Tibial nerve (tissue), 4 donors: ENCODE results near the gene MUL1.

ENCODE experiments used
- EP300 ChIP-seq, 2 donors: sonication (generic); formaldehyde crosslinking; IDR thresholded peaks; one replicate each; pipeline ENCODE4 v1.6.1; 2017; ENCODE audit warnings: antibody characterized with exemption in 2 of 2, mild to moderate bottlenecking in 1 of 2
- POLR2A ChIP-seq, 2 donors: fragments of 450-650 bp; IDR thresholded peaks; one replicate each; pipeline ENCODE4 v1.6.1; 2017; ENCODE audit warnings: antibody characterized with exemption in 2 of 2, mild to moderate bottlenecking in 2 of 2, moderate library complexity in 2 of 2
- TF ChIP-seq, protein P1 (sequence below), 5 experiments: fragments of 200-600 bp in 3 of 5; fragments of 450-650 bp in 2 of 5; sonication (generic) in 3 of 5; IDR thresholded peaks; one replicate each; pipeline ENCODE4 v1.5.1; 2016 to 2019; ENCODE audit warnings: antibody characterized with exemption in 5 of 5, mild to moderate bottlenecking in 3 of 5, moderate library complexity in 2 of 5

DNA sequence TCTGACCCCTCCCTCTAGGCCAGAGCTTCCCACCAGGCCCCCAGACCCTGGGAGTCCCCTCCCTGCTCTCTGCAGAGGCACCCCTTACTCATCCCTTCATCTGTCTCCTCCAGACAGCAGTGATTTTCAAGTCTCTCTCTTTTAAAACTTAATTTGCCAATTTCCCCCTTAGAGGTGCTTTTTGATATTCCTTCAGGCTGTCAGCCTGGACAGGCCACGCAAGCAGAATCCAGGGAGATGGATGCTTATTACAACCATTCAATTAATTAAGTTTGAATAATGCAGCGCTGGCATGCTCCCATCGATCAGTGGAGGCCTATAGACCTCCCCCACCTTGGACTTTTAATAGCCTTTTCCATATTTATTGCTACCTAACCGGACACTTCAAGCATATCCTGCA lies 28.1 kb downstream of the MUL1 start:
- TF ChIP-seq POLR2A (IDR thresholded peaks at IDR 0.05) (no peak), EP300 (IDR thresholded peaks at IDR 0.05) (no peak)
- TF ChIP-seq, protein P1, sequence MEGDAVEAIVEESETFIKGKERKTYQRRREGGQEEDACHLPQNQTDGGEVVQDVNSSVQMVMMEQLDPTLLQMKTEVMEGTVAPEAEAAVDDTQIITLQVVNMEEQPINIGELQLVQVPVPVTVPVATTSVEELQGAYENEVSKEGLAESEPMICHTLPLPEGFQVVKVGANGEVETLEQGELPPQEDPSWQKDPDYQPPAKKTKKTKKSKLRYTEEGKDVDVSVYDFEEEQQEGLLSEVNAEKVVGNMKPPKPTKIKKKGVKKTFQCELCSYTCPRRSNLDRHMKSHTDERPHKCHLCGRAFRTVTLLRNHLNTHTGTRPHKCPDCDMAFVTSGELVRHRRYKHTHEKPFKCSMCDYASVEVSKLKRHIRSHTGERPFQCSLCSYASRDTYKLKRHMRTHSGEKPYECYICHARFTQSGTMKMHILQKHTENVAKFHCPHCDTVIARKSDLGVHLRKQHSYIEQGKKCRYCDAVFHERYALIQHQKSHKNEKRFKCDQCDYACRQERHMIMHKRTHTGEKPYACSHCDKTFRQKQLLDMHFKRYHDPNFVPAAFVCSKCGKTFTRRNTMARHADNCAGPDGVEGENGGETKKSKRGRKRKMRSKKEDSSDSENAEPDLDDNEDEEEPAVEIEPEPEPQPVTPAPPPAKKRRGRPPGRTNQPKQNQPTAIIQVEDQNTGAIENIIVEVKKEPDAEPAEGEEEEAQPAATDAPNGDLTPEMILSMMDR (IDR thresholded peaks at IDR 0.05) = no peak
